ENCODE data around the gene RTEL1.
"Not testable (repeated sequence)": the region's sequence is repeated elsewhere in the genome, so short reads cannot be mapped to it uniquely, and the experiment has no call there.

RTEL1 gene

GRCh38 chr20:63628246-63628975 is 29.7 kb upstream of the RTEL1 start:
- peak; percentile 49 to 53 for DNase-seq

GRCh38 chr20:63630956-63631355 is 27.2 kb upstream of the RTEL1 start:
- DNase-seq = not testable (repeated sequence)

- DNase-seq = not testable (repeated sequence)
Observed at GRCh38 chr20:63631426-63631825, 26.7 kb upstream of the RTEL1 start.

GRCh38 chr20:63633732-63634131 is 24.4 kb upstream of the RTEL1 start:
- DNase-seq = no peak

- DNase-seq = peak; percentile 55 to 58
Observed at GRCh38 chr20:63635431-63636141, 22.5 kb upstream of the RTEL1 start.

GRCh38 chr20:63636752-63637628 is 21.1 kb upstream of the RTEL1 start:
- no peak for DNase-seq

- peak; percentile 43 to 53 for DNase-seq
Observed at GRCh38 chr20:63639093-63639975, 18.8 kb upstream of the RTEL1 start.

GRCh38 chr20:63640086-63640485 is 18.0 kb upstream of the RTEL1 start:
- no peak for DNase-seq

GRCh38 chr20:63640686-63641085 is 17.4 kb upstream of the RTEL1 start:
- DNase-seq = not testable (repeated sequence)

GRCh38 chr20:63641146-63641791 is 16.8 kb upstream of the RTEL1 start:
- DNase-seq = peak in 1 of 2 experiments; percentile 45

GRCh38 chr20:63641792-63642523 is 16.2 kb upstream of the RTEL1 start:
- DNase-seq = peak; percentile 96 to 99

- no peak for DNase-seq
Observed at GRCh38 chr20:63642527-63643247, 15.4 kb upstream of the RTEL1 start.

- no peak for DNase-seq
Observed at GRCh38 chr20:63643499-63643898, 14.6 kb upstream of the RTEL1 start.

GRCh38 chr20:63643946-63644345 is 14.2 kb upstream of the RTEL1 start:
- DNase-seq = no peak

GRCh38 chr20:63645218-63645617 is 12.9 kb upstream of the RTEL1 start:
- DNase-seq = no peak

- no peak for DNase-seq
Observed at GRCh38 chr20:63648190-63648589, 9.9 kb upstream of the RTEL1 start.

GRCh38 chr20:63648895-63649589 is 9.1 kb upstream of the RTEL1 start:
- no peak for DNase-seq

GRCh38 chr20:63650486-63650885 is 7.6 kb upstream of the RTEL1 start:
- not testable (repeated sequence) for DNase-seq

GRCh38 chr20:63651942-63652191 is 6.2 kb upstream of the RTEL1 start:
- DNase-seq = no peak

All from activated CD4-positive, alpha-beta T cell treated with anti-CD3 and anti-CD28 coated beads, Interleukin-2, amount 50 U/mL, for 4 hours (primary cell).